GM12891 (cell line): ENCODE measurements around the gene TMCC1.

Experiments used
- PAX5 ChIP-seq: IDR thresholded peaks from 2 replicates; pipeline ENCODE4 v1.6.1; 2011; ENCODE audit warnings: low read length, moderate library complexity, mild to moderate bottlenecking; ENCODE audit not compliant: insufficient read depth, severe bottlenecking
- POLR2A ChIP-seq: IDR thresholded peaks from 2 replicates; pipeline ENCODE4 v1.6.1; 2011; ENCODE audit warnings: low read depth, low read length, control low read depth
- POLR2AphosphoS5 ChIP-seq: IDR thresholded peaks from 2 replicates; pipeline ENCODE4 v1.6.1; 2011; ENCODE audit warnings: low read depth, low read length, control low read depth
- POU2F2 ChIP-seq: IDR thresholded peaks from 2 replicates; pipeline ENCODE4 v1.6.1; 2011; ENCODE audit warnings: low read depth, mild to moderate bottlenecking, control low read depth, low read length, moderate library complexity
- SPI1 ChIP-seq: IDR thresholded peaks from 2 replicates; pipeline ENCODE4 v1.6.1; 2011; ENCODE audit warnings: low read depth, low read length, control low read depth
- TAF1 ChIP-seq: IDR thresholded peaks from 2 replicates; pipeline ENCODE4 v1.6.1; 2011; ENCODE audit warnings: low read depth, low read length, control low read depth

GRCh38 chr3:129645286-129645685, 248.2 kb downstream of the TMCC1 start:
- TF ChIP-seq POLR2A, result no peak
- no peak for TF ChIP-seq TAF1
- no peak for TF ChIP-seq SPI1
- TF ChIP-seq POLR2AphosphoS5, result no peak
- TF ChIP-seq POU2F2, result no peak
- no peak for TF ChIP-seq PAX5
